Rectal smooth muscle tissue (tissue), 1 donor: ENCODE results near the gene UBXN10.
A peak's percentile ranks its signal among the peaks of the same experiment; 100 is the strongest.

ENCODE experiments used
- H3K27ac ChIP-seq: one replicate; pipeline ENCODE4 v1.7.0; 2013; ENCODE audit warnings: low read depth, low read length, inconsistent platforms
- H3K27me3 ChIP-seq: one replicate; pipeline ENCODE4 v1.7.0; 2013; ENCODE audit warnings: low read length; ENCODE audit not compliant: control insufficient read depth, insufficient read depth
- H3K36me3 ChIP-seq: one replicate; pipeline ENCODE4 v1.7.0; 2013; ENCODE audit warnings: low read length; ENCODE audit not compliant: control insufficient read depth, insufficient read depth
- H3K4me1 ChIP-seq: one replicate; pipeline ENCODE4 v1.7.0; 2013; ENCODE audit warnings: low read length; ENCODE audit not compliant: control insufficient read depth, insufficient read depth
- H3K4me3 ChIP-seq: one replicate; pipeline ENCODE4 v1.7.0; 2013; ENCODE audit warnings: low read length
- H3K9ac ChIP-seq: one replicate; pipeline ENCODE4 v1.7.0; 2013; ENCODE audit warnings: low read length

Gene UBXN10

GRCh38 chr1:20180129-20180843 is 5.6 kb upstream of the UBXN10 start:
- Histone ChIP-seq H3K4me3 (no peak overlapping the region), H3K36me3 (no peaks in the 10 kb centered on the region), H3K27me3 (no peaks in the 10 kb centered on the region), H3K9ac (no peak overlapping the region), H3K4me1 (peaks cover 20% of the 10 kb centered on the region), H3K27ac (no peak overlapping the region)

DNA sequence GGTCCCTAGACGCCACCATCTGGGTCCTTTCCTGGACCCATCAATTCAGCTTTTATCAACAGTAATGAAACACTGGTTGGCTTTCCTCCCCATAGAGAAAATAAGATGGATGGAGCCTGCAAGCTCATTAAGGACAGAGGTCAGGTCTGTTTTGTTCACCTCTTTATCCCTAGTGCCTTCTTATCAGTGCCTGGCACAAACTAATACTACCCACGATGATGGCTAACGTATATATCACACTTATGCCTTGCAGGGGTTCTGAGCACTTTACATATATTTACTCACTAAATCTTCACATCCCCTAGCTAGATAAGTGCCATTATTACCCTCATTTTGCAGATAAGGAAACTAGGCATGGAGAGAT is 5.1 kb upstream of the UBXN10 start:
- Histone ChIP-seq H3K36me3 (no peaks in the 10 kb centered on the region), H3K27me3 (no peaks in the 10 kb centered on the region), H3K27ac (no peak overlapping the region), H3K4me3 (no peak overlapping the region), H3K9ac (no peak overlapping the region), H3K4me1 (peaks cover 24% of the 10 kb centered on the region)

GRCh38 chr1:20182415-20182814 is 3.5 kb upstream of the UBXN10 start:
- H3K27ac ChIP-seq: peak overlapping the region; percentile 95
- peaks cover 30% of the 10 kb centered on the region for H3K4me1 ChIP-seq

DNA sequence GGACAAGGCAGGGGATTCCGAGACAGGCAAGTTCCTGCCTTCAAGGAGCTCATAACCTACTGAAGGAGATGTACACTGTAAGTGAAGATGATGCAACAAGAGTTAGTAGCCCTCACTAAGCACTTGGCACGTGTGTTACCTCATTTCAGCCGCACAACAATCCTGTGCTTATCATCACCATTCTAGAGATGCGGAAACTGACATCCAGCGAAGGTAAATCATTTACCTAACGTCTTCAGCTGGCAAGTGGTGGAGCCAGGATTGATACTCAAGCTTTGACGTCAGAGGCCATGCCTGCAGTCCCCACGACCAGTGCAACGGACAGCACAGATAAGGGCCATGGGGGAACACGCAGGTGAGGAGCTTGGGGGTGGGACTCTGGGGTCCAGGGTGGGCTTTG is 2.9 kb upstream of the UBXN10 start:
- no peak overlapping the region for H3K4me3 ChIP-seq
- no peak overlapping the region for H3K9ac ChIP-seq
- H3K27ac ChIP-seq: peak overlapping the region; percentile 95
- H3K36me3 ChIP-seq: no peaks in the 10 kb centered on the region
- H3K4me1 ChIP-seq: peaks cover 32% of the 10 kb centered on the region
- no peaks in the 10 kb centered on the region for H3K27me3 ChIP-seq

More at GRCh38 chr1:20182415-20182814, 3.5 kb upstream of the UBXN10 start:
- Histone ChIP-seq H3K27me3 (no peaks in the 10 kb centered on the region), H3K9ac (no peak overlapping the region), H3K4me3 (no peak overlapping the region), H3K36me3 (no peaks in the 10 kb centered on the region)

DNA sequence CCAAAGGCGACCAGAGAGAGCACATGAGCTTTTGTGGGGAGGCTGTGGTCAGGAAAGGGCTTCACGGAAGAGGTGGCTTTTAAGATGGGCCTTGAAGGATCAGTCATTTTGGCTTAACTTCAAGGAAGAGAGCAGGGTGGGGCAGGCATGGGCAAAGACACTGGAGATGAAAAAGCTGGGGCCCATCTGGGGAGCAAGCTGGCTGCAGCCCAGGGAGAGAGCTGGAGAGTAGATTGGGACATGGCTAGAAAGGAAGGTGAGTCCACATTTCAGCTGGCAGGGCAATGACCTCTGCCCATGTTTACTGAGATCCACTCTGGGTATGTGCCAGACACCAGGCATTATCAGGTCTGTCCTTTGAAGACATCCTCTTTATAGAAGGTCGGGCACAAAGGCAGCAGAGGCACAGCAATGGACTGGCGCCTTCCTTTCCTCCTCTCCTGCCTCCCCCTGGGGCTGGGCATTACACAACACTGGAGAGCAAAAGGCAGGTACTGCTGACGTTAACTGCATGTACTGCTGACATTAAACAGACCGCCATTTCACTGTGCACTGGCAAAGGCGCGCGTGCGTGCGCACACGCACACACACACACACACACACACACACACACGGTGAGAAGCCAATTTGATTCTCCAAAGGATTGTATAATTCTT is 2.2 kb upstream of the UBXN10 start:
- no peak overlapping the region for H3K4me3 ChIP-seq
- no peak overlapping the region for H3K9ac ChIP-seq
- peak overlapping the region; percentile 95 for H3K27ac ChIP-seq

DNA sequence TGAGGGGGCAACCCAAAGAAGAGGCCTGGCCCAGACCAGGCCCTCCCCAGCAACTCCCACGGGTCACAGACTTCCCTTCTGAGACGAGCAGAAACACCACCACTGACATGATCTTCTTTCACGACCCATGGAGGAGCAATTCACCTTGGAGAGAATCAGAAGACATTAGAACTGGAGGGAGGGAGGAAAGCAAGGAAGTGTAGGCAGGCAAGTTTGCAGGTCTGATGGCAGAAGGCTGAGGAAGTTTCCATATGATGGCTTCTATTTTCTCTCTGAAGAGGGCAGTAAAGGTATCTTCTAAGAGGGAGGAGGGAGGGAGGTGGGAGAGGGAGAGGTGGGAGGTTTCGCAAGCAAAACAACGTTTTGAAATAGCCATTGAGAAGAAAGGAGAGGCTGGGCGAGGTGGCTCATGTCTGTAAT is 1.4 kb upstream of the UBXN10 start:
- no peaks in the 10 kb centered on the region for H3K27me3 ChIP-seq
- H3K27ac ChIP-seq: peak overlapping the region; percentile 95
- no peaks in the 10 kb centered on the region for H3K36me3 ChIP-seq
- H3K4me3 ChIP-seq: no peak overlapping the region
- H3K9ac ChIP-seq: no peak overlapping the region
- peaks cover 37% of the 10 kb centered on the region for H3K4me1 ChIP-seq

More for the DNA sequence above, 2.2 kb upstream of the UBXN10 start:
- H3K36me3 ChIP-seq: no peaks in the 10 kb centered on the region
- H3K27me3 ChIP-seq: no peaks in the 10 kb centered on the region
- peaks cover 33% of the 10 kb centered on the region for H3K4me1 ChIP-seq

DNA sequence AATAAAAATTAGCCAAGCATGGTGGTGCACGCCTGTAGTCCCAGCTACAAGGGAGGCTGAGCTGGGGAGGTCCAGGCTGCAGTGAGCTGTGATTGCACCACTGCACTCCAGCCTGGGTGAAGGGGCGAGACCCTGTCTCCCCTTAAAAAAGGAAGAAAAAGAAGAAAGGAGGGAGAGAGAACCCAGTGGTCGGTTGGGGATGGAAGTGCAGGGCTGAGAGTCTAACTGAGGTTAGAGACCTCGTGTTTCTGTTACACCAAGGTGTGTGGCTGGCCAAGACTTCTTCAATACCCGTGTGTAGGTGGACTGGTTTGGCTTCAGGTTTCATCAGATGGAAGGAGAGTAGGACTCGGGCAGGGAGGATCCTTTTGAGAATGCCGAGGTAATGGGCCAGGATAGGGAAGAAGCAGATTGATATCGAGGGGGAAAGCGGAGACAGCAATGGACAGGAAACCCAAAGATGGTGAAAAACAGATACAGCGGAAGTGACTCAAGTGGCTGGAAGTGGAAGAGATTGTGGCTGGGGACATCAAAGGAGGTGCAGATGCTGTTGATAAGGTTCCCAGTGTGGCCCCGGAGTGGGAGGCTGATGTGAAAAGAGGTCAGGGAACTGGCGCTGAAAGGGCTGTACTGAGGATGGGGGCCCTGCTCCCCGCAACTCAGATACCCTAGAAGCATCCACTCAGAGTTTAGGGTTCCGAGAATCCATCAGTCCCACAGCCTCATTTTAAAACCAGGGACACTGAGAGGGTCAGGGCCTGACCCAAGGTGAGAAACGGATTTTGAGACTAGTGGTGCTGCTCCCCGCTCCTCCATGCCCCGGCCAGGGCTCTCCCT is 681 bp upstream of the UBXN10 start:
- H3K4me3 ChIP-seq: peak overlapping the region; percentile 53
- peaks cover 37% of the 10 kb centered on the region for H3K4me1 ChIP-seq
- H3K36me3 ChIP-seq: no peaks in the 10 kb centered on the region
- no peak overlapping the region for H3K9ac ChIP-seq
- no peaks in the 10 kb centered on the region for H3K27me3 ChIP-seq
- peak overlapping the region; percentile 95 for H3K27ac ChIP-seq

DNA sequence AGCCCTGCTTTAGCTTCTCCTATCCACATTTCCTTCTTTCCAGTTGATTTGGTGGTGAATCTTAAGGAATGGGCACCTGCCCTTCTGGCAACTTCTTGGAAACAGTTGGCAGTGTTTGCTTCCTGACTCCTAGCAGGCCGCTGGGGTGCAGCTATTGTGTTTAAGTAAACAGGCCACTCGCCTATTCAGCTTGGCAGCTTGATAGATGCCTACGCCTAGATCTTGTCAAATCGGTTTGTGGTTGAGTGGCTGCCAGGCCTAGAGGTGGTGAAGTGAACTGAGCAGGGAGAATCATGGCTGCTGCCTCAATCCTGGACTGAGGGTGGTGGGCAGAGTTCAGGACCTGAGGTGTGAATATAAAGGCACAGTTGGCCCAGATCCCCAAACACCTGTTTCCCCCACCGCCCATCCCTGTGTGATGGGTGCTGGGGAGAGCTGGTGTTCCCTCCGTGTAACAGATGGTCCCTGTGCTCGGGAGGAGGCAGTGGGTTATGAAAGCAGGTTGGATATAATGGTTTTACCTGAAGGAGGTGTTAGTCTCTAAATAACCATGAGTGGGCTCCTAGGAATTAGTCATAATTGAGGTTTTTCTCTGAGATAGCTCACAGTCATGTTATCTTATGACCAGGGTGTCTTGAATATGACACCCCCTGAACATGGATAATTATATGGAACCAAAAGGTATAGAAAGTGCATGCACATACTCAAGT is 1.4 kb downstream of the UBXN10 start:
- Histone ChIP-seq H3K27me3 (no peaks in the 10 kb centered on the region), H3K4me3 (peak overlapping the region; percentile 76), H3K4me1 (peaks cover 41% of the 10 kb centered on the region), H3K27ac (peak overlapping the region; percentile 95), H3K9ac (no peak overlapping the region), H3K36me3 (peaks cover 2% of the 10 kb centered on the region)

DNA sequence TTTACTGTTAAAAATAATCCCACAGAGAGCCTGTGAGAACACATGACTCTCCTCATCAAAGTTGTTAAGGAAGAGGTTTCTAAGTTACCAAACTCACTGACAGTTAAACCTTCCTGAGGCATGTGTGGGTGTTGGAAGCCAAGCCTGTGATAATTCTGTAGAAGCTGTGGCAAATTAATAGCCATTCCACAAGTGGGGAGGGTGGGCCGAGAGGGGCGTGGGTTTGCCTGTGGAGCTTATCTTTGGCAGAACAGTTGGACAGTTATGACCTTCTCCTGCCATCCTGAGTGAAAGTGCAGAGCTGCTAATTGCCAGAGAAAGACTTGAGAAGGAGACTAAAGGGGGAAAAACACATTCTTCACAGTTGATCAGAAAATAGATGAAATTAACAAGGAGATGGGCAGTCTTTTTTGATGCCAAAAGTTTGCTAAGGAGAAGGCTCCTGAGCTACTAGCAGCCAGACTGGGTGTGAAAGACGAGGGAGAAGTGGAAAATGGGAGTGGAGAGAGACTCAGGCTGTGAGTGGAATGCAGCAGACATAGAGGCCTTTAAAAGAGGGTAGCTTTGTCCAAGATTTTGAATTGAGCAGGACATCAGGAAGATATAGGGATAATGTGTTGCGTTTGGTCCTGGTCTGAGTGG is 2.0 kb downstream of the UBXN10 start:
- no peak overlapping the region for H3K9ac ChIP-seq
- H3K4me1 ChIP-seq: peaks cover 42% of the 10 kb centered on the region
- no peak overlapping the region for H3K4me3 ChIP-seq
- no peaks in the 10 kb centered on the region for H3K27me3 ChIP-seq
- peaks cover 2% of the 10 kb centered on the region for H3K36me3 ChIP-seq
- H3K27ac ChIP-seq: peak overlapping the region; percentile 95

DNA sequence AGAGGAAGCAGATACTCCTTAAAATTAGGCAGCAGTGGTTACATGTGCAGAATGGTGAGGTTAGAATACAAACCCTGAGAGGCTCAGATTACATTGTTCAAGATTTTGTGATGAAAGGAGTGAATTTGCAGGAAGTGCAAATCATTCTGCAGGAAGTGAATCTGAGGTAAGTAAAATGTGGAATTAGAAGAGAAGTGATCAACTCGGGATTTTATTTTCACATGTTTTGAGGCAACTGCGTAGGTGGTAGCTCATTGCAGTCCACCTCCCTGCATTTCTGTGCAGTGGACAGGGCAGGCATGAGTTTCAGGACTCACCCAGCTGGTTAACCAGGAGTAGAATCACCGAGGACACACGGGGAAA is 2.5 kb downstream of the UBXN10 start:
- Histone ChIP-seq H3K9ac (no peak overlapping the region), H3K36me3 (peaks cover 2% of the 10 kb centered on the region)

DNA sequence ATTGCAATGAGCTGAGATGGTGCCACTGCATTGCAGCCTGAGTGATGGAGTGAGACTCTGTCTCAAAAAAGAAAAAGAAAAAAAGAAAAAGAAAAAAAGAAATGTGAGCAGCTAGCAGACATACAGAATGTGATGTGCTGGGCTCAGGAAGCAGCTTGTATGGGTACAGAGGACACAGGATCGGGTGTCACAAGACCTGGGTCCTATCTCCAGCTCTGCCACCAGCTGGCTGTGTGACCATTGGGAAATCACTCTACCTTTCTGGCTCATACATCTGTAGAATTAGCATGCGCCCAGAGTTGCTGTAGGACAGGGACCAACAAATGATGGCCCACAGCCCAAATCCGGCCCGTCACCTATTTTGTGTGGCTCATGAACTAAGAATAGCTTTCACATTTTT is 3.8 kb downstream of the UBXN10 start:
- H3K27me3 ChIP-seq: no peaks in the 10 kb centered on the region
- H3K4me1 ChIP-seq: peaks cover 32% of the 10 kb centered on the region
- H3K9ac ChIP-seq: no peak overlapping the region
- H3K36me3 ChIP-seq: peaks cover 2% of the 10 kb centered on the region
- no peak overlapping the region for H3K27ac ChIP-seq
- no peak overlapping the region for H3K4me3 ChIP-seq

More for the DNA sequence above, 2.5 kb downstream of the UBXN10 start:
- no peaks in the 10 kb centered on the region for H3K27me3 ChIP-seq
- peak overlapping the region; percentile 95 for H3K27ac ChIP-seq
- H3K4me3 ChIP-seq: no peak overlapping the region
- peaks cover 37% of the 10 kb centered on the region for H3K4me1 ChIP-seq
